GM10847 (cell line): ENCODE results near the gene CPO.

ENCODE experiments used
- POLR2A ChIP-seq: IDR thresholded peaks from 2 replicates; pipeline ENCODE4 v1.6.1; 2011; ENCODE audit not compliant: insufficient read length; ENCODE audit errors: extremely low read depth

Gene CPO

GRCh38 chr2:206987810-206988209, 48.5 kb downstream of the CPO start:
- TF ChIP-seq POLR2A: no peak

GRCh38 chr2:206988884-206989283, 49.6 kb downstream of the CPO start:
- TF ChIP-seq POLR2A: no peak

DNA sequence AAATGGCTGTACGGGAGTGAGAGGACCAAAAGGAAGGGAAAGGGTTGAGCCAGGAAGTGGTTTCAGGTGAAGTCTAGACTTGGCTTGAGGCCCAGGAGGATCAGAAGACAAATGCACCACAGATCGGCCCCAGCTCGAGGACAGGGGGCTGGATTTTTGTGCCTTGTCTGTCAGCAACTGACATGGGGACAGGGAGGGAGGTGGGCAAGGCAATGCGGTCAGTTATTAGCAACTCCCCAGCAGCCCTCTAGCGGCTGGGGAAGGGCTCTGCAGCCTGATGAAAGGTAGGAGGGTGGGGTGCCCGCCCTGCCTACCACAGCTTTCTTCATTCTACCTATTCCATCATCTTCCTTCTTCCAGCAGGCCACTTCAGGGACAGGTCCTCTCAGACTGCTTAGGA, 50.0 kb downstream of the CPO start:
- TF ChIP-seq POLR2A: no peak

DNA sequence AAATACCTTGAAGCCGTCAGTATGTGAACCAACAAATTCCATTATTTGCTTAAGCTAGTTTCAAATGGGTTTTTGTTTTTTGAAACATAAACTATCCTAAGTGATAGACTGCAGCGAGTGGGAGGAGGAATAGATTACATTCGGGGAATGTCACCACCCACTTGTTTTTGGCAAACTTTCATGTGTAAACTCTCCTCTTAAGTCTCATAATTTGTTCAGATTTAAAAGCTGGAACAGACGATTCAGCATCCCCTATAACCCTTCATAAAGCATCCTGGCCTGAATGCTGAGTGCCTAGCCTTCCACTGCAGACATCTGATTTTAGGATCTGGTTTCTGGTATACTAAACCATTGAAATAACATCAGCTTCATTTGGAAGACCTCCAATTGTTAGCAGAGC, 51.0 kb downstream of the CPO start:
- TF ChIP-seq POLR2A: no peak

- TF ChIP-seq POLR2A: no peak
Observed at GRCh38 chr2:206991070-206991469, 51.8 kb downstream of the CPO start.

DNA sequence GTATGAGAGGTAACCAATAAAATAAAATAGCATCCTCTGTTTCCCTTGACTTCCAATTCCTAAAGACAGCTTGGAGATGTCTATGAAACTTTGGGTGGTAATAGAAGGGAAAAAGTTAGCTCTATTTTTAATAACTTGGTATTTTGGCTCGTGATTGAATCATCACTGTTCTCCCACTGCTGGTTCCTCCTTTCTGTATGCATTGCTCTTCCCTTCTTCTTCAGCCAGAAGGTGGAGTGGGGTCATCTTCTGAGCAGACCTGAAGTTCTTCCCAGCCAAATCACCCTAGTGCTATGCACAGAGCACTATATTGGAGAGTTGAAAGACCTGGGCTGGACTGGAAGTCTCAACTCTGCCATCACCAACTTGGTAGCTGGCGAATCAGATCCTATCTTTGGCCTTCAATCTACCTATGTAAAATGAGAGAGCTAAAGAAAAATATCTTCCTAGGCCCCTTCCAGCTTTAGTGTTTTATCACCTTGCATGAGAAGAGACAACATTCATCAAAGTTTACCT, 54.1 kb downstream of the CPO start:
- no peak for TF ChIP-seq POLR2A

DNA sequence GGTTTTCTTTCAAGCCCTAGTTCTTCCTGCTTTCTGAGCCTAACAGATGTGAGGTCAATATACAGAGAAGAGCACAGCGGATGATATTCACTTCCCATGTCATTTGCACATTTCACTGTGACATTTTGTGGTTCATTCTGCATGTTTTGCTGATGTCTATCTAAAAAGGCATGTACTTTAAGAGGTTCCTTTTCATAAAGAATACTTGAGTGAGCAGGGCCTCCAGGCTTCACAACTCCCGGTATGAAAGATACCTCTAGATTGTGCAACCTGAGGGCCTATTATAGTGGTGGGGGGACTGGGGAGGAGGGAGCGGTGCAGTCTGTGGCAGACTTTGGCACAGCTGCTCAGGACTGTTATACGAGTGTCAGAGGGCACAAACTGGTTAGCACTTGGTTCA, 54.6 kb downstream of the CPO start:
- no peak for TF ChIP-seq POLR2A

DNA sequence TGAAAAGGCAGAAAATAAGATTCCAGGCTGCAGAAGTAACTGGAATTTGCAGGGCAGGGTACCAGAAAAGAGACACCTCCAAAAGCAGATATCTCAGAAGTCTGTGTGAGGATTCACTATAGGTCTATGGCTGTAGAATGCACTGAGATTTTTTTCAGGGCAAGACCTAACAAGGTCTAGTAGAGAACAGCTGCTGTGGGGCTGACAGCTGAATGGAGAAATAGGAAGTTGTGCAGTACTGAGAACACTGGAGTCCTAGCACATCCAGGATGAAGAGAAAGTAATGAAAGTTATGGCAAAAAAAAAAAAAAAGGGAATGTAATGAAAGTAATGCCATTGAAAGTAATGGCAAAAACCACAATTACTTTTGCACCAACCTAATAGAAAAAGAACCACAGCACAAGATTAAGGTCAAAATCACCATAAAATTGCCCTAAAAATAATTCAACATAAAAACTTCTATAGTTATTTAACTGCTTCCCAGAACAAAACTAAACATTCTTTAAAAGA, 57.3 kb downstream of the CPO start:
- no peak for TF ChIP-seq POLR2A

GRCh38 chr2:207008105-207008990, 69.0 kb downstream of the CPO start:
- TF ChIP-seq POLR2A: no peak

- TF ChIP-seq POLR2A: no peak
Observed at GRCh38 chr2:207012461-207012860, 73.1 kb downstream of the CPO start.

DNA sequence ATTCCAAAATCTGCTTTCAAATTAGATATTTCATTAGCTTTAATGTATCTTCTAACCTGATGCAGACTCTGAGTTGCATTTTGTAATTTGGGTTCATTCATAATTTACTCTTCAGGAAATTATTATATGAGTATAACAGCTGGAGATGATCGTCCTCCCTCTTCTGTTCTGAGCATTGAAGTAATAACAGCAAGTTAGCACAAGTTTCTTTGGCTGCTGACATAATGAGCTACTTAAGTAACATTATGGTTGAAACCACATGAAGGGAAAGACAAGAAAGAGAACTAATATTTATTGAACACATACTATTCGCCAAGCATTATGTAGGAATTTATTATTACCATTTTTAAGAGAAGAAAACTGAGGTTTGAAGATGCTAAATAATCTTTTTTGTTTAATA, 75.1 kb downstream of the CPO start:
- TF ChIP-seq POLR2A: no peak

GRCh38 chr2:207015901-207016300, 76.6 kb downstream of the CPO start:
- TF ChIP-seq POLR2A: no peak
